ENCODE measurements around the gene COCH. TPM values are rescaled to one million over a fixed set of nuclear protein-coding genes. Genes with fewer than 3 reads are reported as not detected.
A peak's percentile ranks its signal among the peaks of the same experiment; 100 is the strongest.

Gene COCH
- total RNA-seq, 2 donors from 2014 or later: 8.5 to 23.3 TPM

DNA sequence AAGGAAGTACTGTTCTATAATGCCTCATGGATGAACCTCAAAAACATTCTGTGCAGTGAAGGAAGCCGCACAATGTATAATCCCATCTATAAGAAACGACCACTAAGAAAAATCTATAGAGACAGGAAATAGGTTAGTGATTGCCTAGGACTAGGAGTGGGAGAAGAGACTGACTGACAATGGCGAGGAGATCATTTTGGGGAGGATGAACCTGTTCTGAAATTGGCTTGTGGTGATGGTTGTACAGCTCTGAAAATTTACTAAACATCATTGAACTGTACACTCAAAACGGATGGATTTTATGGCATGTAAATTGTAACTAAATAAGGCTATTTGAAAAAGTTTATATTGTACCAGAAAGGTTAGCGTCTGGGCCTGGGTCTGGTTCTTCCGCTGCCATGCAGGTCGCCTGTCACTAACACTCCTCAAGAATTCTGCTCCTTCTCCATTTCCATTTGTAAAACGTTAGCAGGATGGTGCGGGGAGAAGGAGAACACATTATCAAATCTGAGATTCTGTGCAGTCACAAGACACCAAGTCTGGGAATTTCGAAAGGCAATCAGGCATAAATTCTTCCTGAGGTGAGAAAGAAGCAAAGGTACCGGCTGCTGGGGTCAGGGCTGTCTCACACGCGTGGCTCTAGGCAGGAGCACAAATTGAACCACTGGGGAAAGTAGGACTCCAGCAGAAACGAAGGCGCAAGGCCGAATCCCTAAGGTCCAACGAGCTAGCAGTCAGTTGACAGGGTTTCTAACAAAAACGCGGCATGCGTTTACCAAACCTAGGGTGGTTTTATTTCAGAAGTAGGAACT lies 845 bp upstream of the COCH start:
- H3K27me3 ChIP-seq (replicated peaks; ENCODE audit: insufficient read depth): peaks cover 3% of the 10 kb centered on the region
- peaks cover 9% of the 10 kb centered on the region for H3K4me1 ChIP-seq (replicated peaks)
- H3K27ac ChIP-seq: peak overlapping the region in 1 of 2 donors; percentile 28
- intact Hi-C loops (cut with DNase I): no loop called here
- WGBS: 84% methylated on average over 20 of the region's 20 CpGs
- H3K4me3 ChIP-seq: peak overlapping the region; percentile 39 to 44
- no peaks in the 10 kb centered on the region for H3K9me3 ChIP-seq
- no peak for TF ChIP-seq POLR2A (IDR thresholded peaks at IDR 0.05)
- TF ChIP-seq POLR2AphosphoS5 (IDR thresholded peaks at IDR 0.05): no peak
- TF ChIP-seq, protein P1, sequence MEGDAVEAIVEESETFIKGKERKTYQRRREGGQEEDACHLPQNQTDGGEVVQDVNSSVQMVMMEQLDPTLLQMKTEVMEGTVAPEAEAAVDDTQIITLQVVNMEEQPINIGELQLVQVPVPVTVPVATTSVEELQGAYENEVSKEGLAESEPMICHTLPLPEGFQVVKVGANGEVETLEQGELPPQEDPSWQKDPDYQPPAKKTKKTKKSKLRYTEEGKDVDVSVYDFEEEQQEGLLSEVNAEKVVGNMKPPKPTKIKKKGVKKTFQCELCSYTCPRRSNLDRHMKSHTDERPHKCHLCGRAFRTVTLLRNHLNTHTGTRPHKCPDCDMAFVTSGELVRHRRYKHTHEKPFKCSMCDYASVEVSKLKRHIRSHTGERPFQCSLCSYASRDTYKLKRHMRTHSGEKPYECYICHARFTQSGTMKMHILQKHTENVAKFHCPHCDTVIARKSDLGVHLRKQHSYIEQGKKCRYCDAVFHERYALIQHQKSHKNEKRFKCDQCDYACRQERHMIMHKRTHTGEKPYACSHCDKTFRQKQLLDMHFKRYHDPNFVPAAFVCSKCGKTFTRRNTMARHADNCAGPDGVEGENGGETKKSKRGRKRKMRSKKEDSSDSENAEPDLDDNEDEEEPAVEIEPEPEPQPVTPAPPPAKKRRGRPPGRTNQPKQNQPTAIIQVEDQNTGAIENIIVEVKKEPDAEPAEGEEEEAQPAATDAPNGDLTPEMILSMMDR (IDR thresholded peaks at IDR 0.05): no peak
- no peaks in the 10 kb centered on the region for H3K36me3 ChIP-seq
- no peak for DNase-seq (ENCODE audit: low spot score)

GRCh38 chr14:30874999-30875787 lies 834 bp downstream of the COCH start:
- TF ChIP-seq, protein P1 (IDR thresholded peaks at IDR 0.05): no peak
- TF ChIP-seq POLR2AphosphoS5 (IDR thresholded peaks at IDR 0.05): no peak
- TF ChIP-seq POLR2A (IDR thresholded peaks at IDR 0.05): no peak
- H3K27ac ChIP-seq: peak overlapping the region; percentile 27 to 28
- intact Hi-C loops (cut with DNase I): no loop called here
- H3K27me3 ChIP-seq (replicated peaks; ENCODE audit: insufficient read depth): peaks cover 3% of the 10 kb centered on the region
- H3K36me3 ChIP-seq: no peaks in the 10 kb centered on the region
- peaks cover 9% of the 10 kb centered on the region for H3K4me1 ChIP-seq (replicated peaks)
- H3K4me3 ChIP-seq: peak overlapping the region; percentile 39 to 44
- 3% methylated on average over 36 of the region's 48 CpGs for WGBS
- H3K9me3 ChIP-seq: no peaks in the 10 kb centered on the region
- no peak for DNase-seq (ENCODE audit: low spot score)

GRCh38 chr14:30875788-30876053 lies 1.4 kb downstream of the COCH start:
- WGBS: 18% methylated on average over 9 of the region's 9 CpGs
- Histone ChIP-seq H3K4me3 (peak overlapping the region in 1 of 2 donors; percentile 39), H3K27ac (no peak overlapping the region), H3K9me3 (no peaks in the 10 kb centered on the region), H3K36me3 (no peaks in the 10 kb centered on the region), H3K4me1 (replicated peaks) (peaks cover 9% of the 10 kb centered on the region), H3K27me3 (replicated peaks; ENCODE audit: insufficient read depth) (peaks cover 3% of the 10 kb centered on the region)
- TF ChIP-seq, protein P1 (IDR thresholded peaks at IDR 0.05): no peak
- TF ChIP-seq POLR2A (IDR thresholded peaks at IDR 0.05): no peak
- TF ChIP-seq POLR2AphosphoS5 (IDR thresholded peaks at IDR 0.05): no peak
- intact Hi-C loops (cut with DNase I): no loop called here
- DNase-seq (ENCODE audit: low spot score): no peak

- H3K27me3 ChIP-seq (replicated peaks; ENCODE audit: insufficient read depth): peaks cover 3% of the 10 kb centered on the region
- no peak overlapping the region for H3K27ac ChIP-seq
- H3K4me1 ChIP-seq (replicated peaks): peaks cover 9% of the 10 kb centered on the region
- no peak overlapping the region for H3K4me3 ChIP-seq
- DNase-seq (ENCODE audit: low spot score): no peak
- 68% methylated on average over 4 of the region's 4 CpGs for WGBS
- no peaks in the 10 kb centered on the region for H3K36me3 ChIP-seq
- intact Hi-C loops (cut with DNase I): no loop called here
- H3K9me3 ChIP-seq: no peaks in the 10 kb centered on the region
- TF ChIP-seq POLR2AphosphoS5 (IDR thresholded peaks at IDR 0.05): no peak
- TF ChIP-seq POLR2A (IDR thresholded peaks at IDR 0.05): no peak
- TF ChIP-seq, protein P1 (IDR thresholded peaks at IDR 0.05): no peak
These were observed 2.3 kb downstream of the COCH start for GRCh38 chr14:30876692-30877091.

Measured in prostate gland (tissue), 2 donors.